ENCODE results near the gene ZNF74.
"Not testable (repeated sequence)": the region's sequence is repeated elsewhere in the genome, so short reads cannot be mapped to it uniquely, and the experiment has no call there.

The ZNF74 gene

GRCh38 chr22:20393705-20394476 lies at the start of gene ZNF74:
Gene ZNF74 (plus strand): TSS chr22:20394151. CDS start chr22:20394629, 478 bp downstream.
- peak; percentile 86 for DNase-seq

GRCh38 chr22:20346553-20346952 lies 47.4 kb upstream of the ZNF74 start:
- DNase-seq = not testable (repeated sequence)

GRCh38 chr22:20352536-20352935 lies 41.4 kb upstream of the ZNF74 start:
- not testable (repeated sequence) for DNase-seq

- DNase-seq = no peak
Observed at GRCh38 chr22:20354238-20354975, 39.5 kb upstream of the ZNF74 start.

GRCh38 chr22:20355939-20356636 lies 37.9 kb upstream of the ZNF74 start:
- DNase-seq = not testable (repeated sequence)

GRCh38 chr22:20356906-20357305 lies 37.0 kb upstream of the ZNF74 start:
- not testable (repeated sequence) for DNase-seq

- not testable (repeated sequence) for DNase-seq
Observed at GRCh38 chr22:20357967-20358366, 36.0 kb upstream of the ZNF74 start.

GRCh38 chr22:20358503-20359239 lies 35.3 kb upstream of the ZNF74 start:
- DNase-seq = not testable (repeated sequence)

GRCh38 chr22:20360261-20360660 lies 33.7 kb upstream of the ZNF74 start:
- not testable (repeated sequence) for DNase-seq

- not testable (repeated sequence) for DNase-seq
Observed at GRCh38 chr22:20360866-20361751, 32.8 kb upstream of the ZNF74 start.

- not testable (repeated sequence) for DNase-seq
Observed at GRCh38 chr22:20361752-20362229, 32.2 kb upstream of the ZNF74 start.

- DNase-seq = not testable (repeated sequence)
Observed at GRCh38 chr22:20362403-20362802, 31.5 kb upstream of the ZNF74 start.

- DNase-seq = not testable (repeated sequence)
Observed at GRCh38 chr22:20364335-20365260, 29.4 kb upstream of the ZNF74 start.

- DNase-seq = not testable (repeated sequence)
Observed at GRCh38 chr22:20366841-20367240, 27.1 kb upstream of the ZNF74 start.

- not testable (repeated sequence) for DNase-seq
Observed at GRCh38 chr22:20368875-20369274, 25.1 kb upstream of the ZNF74 start.

- not testable (repeated sequence) for DNase-seq
Observed at GRCh38 chr22:20371687-20372086, 22.3 kb upstream of the ZNF74 start.

GRCh38 chr22:20372406-20372854 lies 21.5 kb upstream of the ZNF74 start:
- peak; percentile 28 for DNase-seq

- DNase-seq = not testable (repeated sequence)
Observed at GRCh38 chr22:20373195-20373706, 20.7 kb upstream of the ZNF74 start.

- DNase-seq = not testable (repeated sequence)
Observed at GRCh38 chr22:20374130-20374529, 19.8 kb upstream of the ZNF74 start.

GRCh38 chr22:20376281-20376680 lies 17.7 kb upstream of the ZNF74 start:
- DNase-seq = not testable (repeated sequence)
